GM23248 (cell line): Measurements from ENCODE around the gene TRMU. TPM values are rescaled to one million over a fixed set of nuclear protein-coding genes. Genes with fewer than 3 reads are reported as not detected.

Experiments used
- DNase-seq: peaks from one replicate; pipeline ENCODE4 v3.0.0-alpha.2; 2015
- H2AFZ ChIP-seq: fragments of 200-600 bp; sonication (generic); 2 replicates; pipeline ENCODE4 v1.6.1; 2016; ENCODE audit warnings: antibody characterized with exemption
- H3F3A ChIP-seq: fragments of 200-600 bp; sonication (generic); 2 replicates; pipeline ENCODE4 v1.6.1; 2016; ENCODE audit warnings: mild to moderate bottlenecking, antibody characterized with exemption, mixed run types; ENCODE audit not compliant: insufficient read depth
- H3K27ac ChIP-seq: fragments of 200-600 bp; sonication (generic); 2 replicates; pipeline ENCODE4 v1.5.1; 2016; ENCODE audit warnings: mild to moderate bottlenecking
- H3K27me3 ChIP-seq: fragments of 200-600 bp; sonication (generic); replicated peaks from 2 replicates; pipeline ENCODE4 v1.6.1; 2016; ENCODE audit warnings: mild to moderate bottlenecking; ENCODE audit not compliant: insufficient read depth
- H3K36me3 ChIP-seq: fragments of 200-600 bp; sonication (generic); 2 replicates; pipeline ENCODE4 v1.6.1; 2016; ENCODE audit warnings: low read depth, mild to moderate bottlenecking
- H3K4me1 ChIP-seq: fragments of 200-600 bp; sonication (generic); 2 replicates; pipeline ENCODE4 v1.6.1; 2016; ENCODE audit warnings: mild to moderate bottlenecking; ENCODE audit not compliant: insufficient read depth
- H3K4me2 ChIP-seq: fragments of 200-600 bp; sonication (generic); one replicate; pipeline ENCODE4 v1.6.1; 2016; ENCODE audit warnings: mild to moderate bottlenecking; ENCODE audit not compliant: unreplicated experiment
- H3K4me3 ChIP-seq: fragments of 200-600 bp; sonication (generic); 2 replicates; pipeline ENCODE4 v1.5.1; 2016; ENCODE audit warnings: mild to moderate bottlenecking
- H3K79me2 ChIP-seq: fragments of 200-600 bp; sonication (generic); 2 replicates; pipeline ENCODE4 v1.6.1; 2016; ENCODE audit warnings: mild to moderate bottlenecking; ENCODE audit not compliant: insufficient read depth
- H3K9ac ChIP-seq: fragments of 200-600 bp; sonication (generic); 2 replicates; pipeline ENCODE4 v1.6.1; 2016; ENCODE audit warnings: mild to moderate bottlenecking
- H3K9me2 ChIP-seq: fragments of 200-600 bp; sonication (generic); 2 replicates; pipeline ENCODE4 v1.6.1; 2016; ENCODE audit warnings: mixed run types, mild to moderate bottlenecking, moderate library complexity; ENCODE audit not compliant: insufficient read depth
- H3K9me3 ChIP-seq: fragments of 200-600 bp; sonication (generic); one replicate; pipeline ENCODE4 v1.6.1; 2017; ENCODE audit warnings: low read depth
- H4K20me1 ChIP-seq: fragments of 200-600 bp; sonication (generic); 2 replicates; pipeline ENCODE4 v1.6.0; 2016; ENCODE audit not compliant: insufficient read depth
- EZH2 ChIP-seq: fragments of 200-600 bp; sonication (generic); IDR thresholded peaks from 2 replicates; pipeline ENCODE4 v1.6.1; 2018; ENCODE audit warnings: antibody characterized with exemption, mild to moderate bottlenecking; ENCODE audit not compliant: insufficient read depth, poor library complexity, severe bottlenecking
- EZH2phosphoT487 ChIP-seq: fragments of 200-600 bp; sonication (generic); IDR thresholded peaks from 2 replicates; pipeline ENCODE4 v1.6.1; 2018; ENCODE audit warnings: antibody characterized with exemption, moderate library complexity, mild to moderate bottlenecking, low read depth; ENCODE audit not compliant: insufficient read depth
- WGBS, 2 experiments: methylation state at CpG; one replicate each; pipeline ENCODE4 v1.1.6; 2015 to 2017; ENCODE audit warnings: low lambda C conversion rate in 2 of 2, low coverage in 1 of 2; ENCODE audit errors: missing lambda C conversion rate in 2 of 2; 5-methylcytosine and 5-hydroxymethylcytosine counted together
- in situ Hi-C: fragments of 300-500 bp; cut with MboI; formaldehyde crosslinking; loops from 2 replicates; pipeline ENCODE4 v1.15.0; 2020
- polyA plus RNA-seq: library from polyadenylated mRNA; unstranded; fragments of >200 nt; fragmentation: Nextera tagmentation; extraction: Ambion mirVana; gene quantifications from 2 replicates; pipeline ENCODE4 v1.2.1, GENCODE V29; 2016
- total RNA-seq: library from RNA; depleted of rRNA; stranded (reverse); fragments of >200 nt; shearing (Covaris generic); gene quantifications from 2 replicates; pipeline ENCODE4 v1.2.3, GENCODE V29; 2014

The TRMU gene
- total and polyA plus RNA-seq, 2 experiments from 2014 or later, result 27.0 to 38.4 TPM

GRCh38 chr22:46320716-46321386 lies 14.7 kb upstream of the TRMU start:
- in situ Hi-C loops, result no loop called here
- Histone ChIP-seq H3K27ac (no peak overlapping the region), H3K4me2 (no peak overlapping the region), H3K79me2 (no peaks in the 10 kb centered on the region), H3F3A (no peaks in the 10 kb centered on the region), H3K36me3 (no peaks in the 10 kb centered on the region), H3K9me2 (no peaks in the 10 kb centered on the region), H3K27me3 (no peaks in the 10 kb centered on the region), H3K9me3 (no peaks in the 10 kb centered on the region), H2AFZ (no peak overlapping the region), H3K9ac (no peak overlapping the region), H3K4me1 (no peaks in the 10 kb centered on the region), H4K20me1 (no peaks in the 10 kb centered on the region), H3K4me3 (no peak overlapping the region)
- WGBS, 2 experiments, result 91 to 93% methylated on average over 16 to 20 of the region's 20 CpGs
- DNase-seq, result no peak
- no peak for TF ChIP-seq EZH2phosphoT487
- TF ChIP-seq EZH2, result no peak

- 95% methylated on average over 14 to 15 of the region's 15 CpGs for WGBS, 2 experiments
- Histone ChIP-seq H3K79me2 (no peaks in the 10 kb centered on the region), H3K4me2 (no peak overlapping the region), H3K4me3 (no peak overlapping the region), H3K4me1 (no peaks in the 10 kb centered on the region), H3K27ac (no peak overlapping the region), H3K36me3 (no peaks in the 10 kb centered on the region), H3K9me3 (no peaks in the 10 kb centered on the region), H3F3A (no peaks in the 10 kb centered on the region), H3K9me2 (no peaks in the 10 kb centered on the region), H2AFZ (no peak overlapping the region), H3K27me3 (no peaks in the 10 kb centered on the region), H4K20me1 (no peaks in the 10 kb centered on the region), H3K9ac (no peak overlapping the region)
- TF ChIP-seq EZH2phosphoT487, result no peak
- TF ChIP-seq EZH2, result no peak
- in situ Hi-C loops, result no loop called here
- DNase-seq, result no peak
Observed at GRCh38 chr22:46322711-46323110, 12.8 kb upstream of the TRMU start.

- no peak overlapping the region for H3K27ac ChIP-seq
- H4K20me1 ChIP-seq, result no peaks in the 10 kb centered on the region
- no peak overlapping the region for H2AFZ ChIP-seq
- no peak for TF ChIP-seq EZH2phosphoT487
- TF ChIP-seq EZH2, result no peak
- no peaks in the 10 kb centered on the region for H3K9me3 ChIP-seq
- 96% methylated on average over 19 of the region's 19 CpGs for WGBS, 2 experiments
- H3K27me3 ChIP-seq, result no peaks in the 10 kb centered on the region
- no peaks in the 10 kb centered on the region for H3F3A ChIP-seq
- in situ Hi-C loops, result no loop called here
- no peaks in the 10 kb centered on the region for H3K4me1 ChIP-seq
- DNase-seq, result no peak
- no peak overlapping the region for H3K4me2 ChIP-seq
- H3K79me2 ChIP-seq, result no peaks in the 10 kb centered on the region
- H3K9ac ChIP-seq, result no peak overlapping the region
- no peaks in the 10 kb centered on the region for H3K9me2 ChIP-seq
- H3K36me3 ChIP-seq, result no peaks in the 10 kb centered on the region
- no peak overlapping the region for H3K4me3 ChIP-seq
Observed at GRCh38 chr22:46323162-46323561, 12.4 kb upstream of the TRMU start.

GRCh38 chr22:46326066-46326680 lies 9.3 kb upstream of the TRMU start:
- in situ Hi-C loops, result no loop called here
- H3K4me2 ChIP-seq, result no peak overlapping the region
- H3K4me1 ChIP-seq, result no peaks in the 10 kb centered on the region
- H3F3A ChIP-seq, result no peaks in the 10 kb centered on the region
- no peak for TF ChIP-seq EZH2
- TF ChIP-seq EZH2phosphoT487, result no peak
- no peaks in the 10 kb centered on the region for H3K9me2 ChIP-seq
- H4K20me1 ChIP-seq, result no peaks in the 10 kb centered on the region
- no peak overlapping the region for H3K4me3 ChIP-seq
- H3K79me2 ChIP-seq, result no peaks in the 10 kb centered on the region
- WGBS, 2 experiments, result 96 to 97% methylated on average over 23 of the region's 23 CpGs
- H3K9ac ChIP-seq, result no peak overlapping the region
- no peaks in the 10 kb centered on the region for H3K36me3 ChIP-seq
- DNase-seq, result no peak
- no peaks in the 10 kb centered on the region for H3K9me3 ChIP-seq
- H2AFZ ChIP-seq, result no peak overlapping the region
- H3K27ac ChIP-seq, result no peak overlapping the region
- no peaks in the 10 kb centered on the region for H3K27me3 ChIP-seq
